Keratinocyte (primary cell): ENCODE results near the gene CXCL12.

Experiments
- EZH2 ChIP-seq: IDR thresholded peaks from one replicate; pipeline ENCODE4 v1.6.1; 2012; ENCODE audit warnings: inconsistent platforms, mild to moderate bottlenecking, low read length, moderate library complexity
- TF ChIP-seq, protein P1 (sequence below), 3 experiments: IDR thresholded peaks in 1 of 3; conservative IDR thresholded peaks in 1 of 3; optimal IDR thresholded peaks in 1 of 3; 2 replicates in 2 of 3; 3 replicates in 1 of 3; pipeline versions ENCODE3 to v1.5.1; 2011; ENCODE audit warnings: low read length in 3 of 3, mild to moderate bottlenecking in 3 of 3, moderate library complexity in 2 of 3, control low read depth in 1 of 3, inconsistent platforms in 1 of 3; ENCODE audit not compliant: insufficient read depth in 2 of 3; ENCODE audit errors: extremely low read depth in 1 of 3

DNA sequence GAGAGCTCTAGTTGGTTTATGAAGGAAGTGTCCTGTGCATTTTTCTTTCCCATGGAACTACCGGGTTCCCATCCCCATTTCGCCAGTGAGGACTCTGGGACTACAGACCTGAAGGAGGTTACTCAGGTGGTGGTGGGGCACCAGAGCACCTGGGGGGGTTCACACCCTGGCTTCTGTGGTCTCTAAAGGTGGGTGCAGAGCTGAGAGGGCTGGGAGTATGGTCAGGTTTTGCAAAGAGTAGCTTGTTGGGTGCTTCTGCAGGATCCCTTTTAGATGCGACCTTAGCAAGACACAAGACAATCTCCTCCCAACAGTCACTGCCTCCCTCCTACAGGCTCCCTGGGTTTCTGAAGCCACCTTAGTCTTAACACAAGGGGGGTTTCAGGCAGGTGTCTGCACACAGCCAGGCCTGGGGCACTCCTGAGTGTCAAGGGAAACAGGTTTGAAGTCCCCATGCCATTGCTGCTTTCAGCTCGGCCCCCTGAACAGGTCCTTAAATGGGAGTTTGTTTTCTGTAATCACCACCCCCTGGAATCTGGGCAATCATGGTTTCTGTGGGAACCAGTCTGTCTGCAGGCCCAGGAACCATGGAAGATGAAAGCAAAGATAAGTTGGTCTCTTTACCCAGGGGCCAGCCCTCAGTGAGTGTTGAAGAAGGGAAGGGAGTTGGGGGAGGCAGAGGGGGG is 9.9 kb upstream of the CXCL12 start:
- TF ChIP-seq, protein P1, sequence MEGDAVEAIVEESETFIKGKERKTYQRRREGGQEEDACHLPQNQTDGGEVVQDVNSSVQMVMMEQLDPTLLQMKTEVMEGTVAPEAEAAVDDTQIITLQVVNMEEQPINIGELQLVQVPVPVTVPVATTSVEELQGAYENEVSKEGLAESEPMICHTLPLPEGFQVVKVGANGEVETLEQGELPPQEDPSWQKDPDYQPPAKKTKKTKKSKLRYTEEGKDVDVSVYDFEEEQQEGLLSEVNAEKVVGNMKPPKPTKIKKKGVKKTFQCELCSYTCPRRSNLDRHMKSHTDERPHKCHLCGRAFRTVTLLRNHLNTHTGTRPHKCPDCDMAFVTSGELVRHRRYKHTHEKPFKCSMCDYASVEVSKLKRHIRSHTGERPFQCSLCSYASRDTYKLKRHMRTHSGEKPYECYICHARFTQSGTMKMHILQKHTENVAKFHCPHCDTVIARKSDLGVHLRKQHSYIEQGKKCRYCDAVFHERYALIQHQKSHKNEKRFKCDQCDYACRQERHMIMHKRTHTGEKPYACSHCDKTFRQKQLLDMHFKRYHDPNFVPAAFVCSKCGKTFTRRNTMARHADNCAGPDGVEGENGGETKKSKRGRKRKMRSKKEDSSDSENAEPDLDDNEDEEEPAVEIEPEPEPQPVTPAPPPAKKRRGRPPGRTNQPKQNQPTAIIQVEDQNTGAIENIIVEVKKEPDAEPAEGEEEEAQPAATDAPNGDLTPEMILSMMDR (optimal IDR thresholded peaks at IDR 0.05 in 1 of 3, IDR thresholded peaks at IDR 0.05 in 1 of 3, conservative IDR thresholded peaks at IDR 0.05 in 1 of 3; ENCODE audit: extremely low read depth in 1 of 3, insufficient read depth in 2 of 3, low read length in 3 of 3): no peak
- no peak for TF ChIP-seq EZH2
